ENCODE data around the gene PRKCB.

The PRKCB gene

GRCh38 chr16:24044467-24044866 is 208.7 kb downstream of the PRKCB start:
- DNase-seq (ENCODE audit: low spot score), result no peak

GRCh38 chr16:24045641-24046040 is 209.9 kb downstream of the PRKCB start:
- peak; percentile 65 for DNase-seq (ENCODE audit: low spot score)

GRCh38 chr16:24046442-24046841 is 210.7 kb downstream of the PRKCB start:
- DNase-seq (ENCODE audit: low spot score), result peak; percentile 20

- DNase-seq (ENCODE audit: low spot score), result no peak
Observed at GRCh38 chr16:24049113-24049512, 213.3 kb downstream of the PRKCB start.

- DNase-seq (ENCODE audit: low spot score), result no peak
Observed at GRCh38 chr16:24051125-24051524, 215.3 kb downstream of the PRKCB start.

GRCh38 chr16:24052329-24053098 is 216.7 kb downstream of the PRKCB start:
- no peak for DNase-seq (ENCODE audit: low spot score)

- no peak for DNase-seq (ENCODE audit: low spot score)
Observed at GRCh38 chr16:24053099-24053946, 217.5 kb downstream of the PRKCB start.

GRCh38 chr16:24054741-24055491 is 219.1 kb downstream of the PRKCB start:
- peak; percentile 34 for DNase-seq (ENCODE audit: low spot score)

GRCh38 chr16:24062270-24062817 is 226.6 kb downstream of the PRKCB start:
- no peak for DNase-seq (ENCODE audit: low spot score)

- no peak for DNase-seq (ENCODE audit: low spot score)
Observed at GRCh38 chr16:24069036-24069590, 233.3 kb downstream of the PRKCB start.

- peak; percentile 37 for DNase-seq (ENCODE audit: low spot score)
Observed at GRCh38 chr16:24070851-24071250, 235.1 kb downstream of the PRKCB start.

GRCh38 chr16:24071666-24072360 is 236.0 kb downstream of the PRKCB start:
- peak; percentile 40 for DNase-seq (ENCODE audit: low spot score)

GRCh38 chr16:24073321-24073720 is 237.5 kb downstream of the PRKCB start:
- no peak for DNase-seq (ENCODE audit: low spot score)

- no peak for DNase-seq (ENCODE audit: low spot score)
Observed at GRCh38 chr16:24074574-24074973, 238.8 kb downstream of the PRKCB start.

GRCh38 chr16:24075302-24075701 is 239.5 kb downstream of the PRKCB start:
- DNase-seq (ENCODE audit: low spot score), result no peak

- peak; percentile 32 for DNase-seq (ENCODE audit: low spot score)
Observed at GRCh38 chr16:24075931-24076716, 240.3 kb downstream of the PRKCB start.

- no peak for DNase-seq (ENCODE audit: low spot score)
Observed at GRCh38 chr16:24077292-24077691, 241.5 kb downstream of the PRKCB start.

- DNase-seq (ENCODE audit: low spot score), result peak; percentile 35
Observed at GRCh38 chr16:24077966-24078365, 242.2 kb downstream of the PRKCB start.

- no peak for DNase-seq (ENCODE audit: low spot score)
Observed at GRCh38 chr16:24085666-24086065, 249.9 kb downstream of the PRKCB start.

GRCh38 chr16:24087891-24088410 is 252.2 kb downstream of the PRKCB start:
- no peak for DNase-seq (ENCODE audit: low spot score)
